HG03064 (cell line): ENCODE results near the gene ITFG1.

Experiments used
- ATAC-seq: cut with Tn5 transposase; IDR thresholded peaks from one replicate; pipeline ENCODE4 v1.9.1; 2021; ENCODE audit warnings: low read depth; ENCODE audit not compliant: unreplicated experiment

ITFG1 gene

DNA sequence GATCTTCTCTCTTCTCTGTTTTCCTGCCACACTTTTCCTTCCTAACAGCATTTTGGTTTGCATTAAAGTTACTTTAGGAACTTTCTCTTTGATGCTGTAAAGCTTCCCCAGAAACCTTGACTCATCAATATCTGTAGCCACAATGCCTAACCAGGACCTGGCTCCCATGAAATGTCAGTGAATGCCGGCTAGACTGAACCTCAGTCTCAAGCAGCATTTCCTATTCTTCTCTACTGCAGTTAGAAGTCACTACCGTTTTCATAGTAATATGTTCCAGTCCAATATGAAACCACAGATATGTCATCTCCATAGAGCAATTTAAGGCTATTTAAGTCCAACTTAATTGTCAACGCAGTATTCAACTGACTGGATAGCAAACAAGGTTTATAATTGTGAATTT, 28.9 kb downstream of the ITFG1 start:
- no peak for ATAC-seq

DNA sequence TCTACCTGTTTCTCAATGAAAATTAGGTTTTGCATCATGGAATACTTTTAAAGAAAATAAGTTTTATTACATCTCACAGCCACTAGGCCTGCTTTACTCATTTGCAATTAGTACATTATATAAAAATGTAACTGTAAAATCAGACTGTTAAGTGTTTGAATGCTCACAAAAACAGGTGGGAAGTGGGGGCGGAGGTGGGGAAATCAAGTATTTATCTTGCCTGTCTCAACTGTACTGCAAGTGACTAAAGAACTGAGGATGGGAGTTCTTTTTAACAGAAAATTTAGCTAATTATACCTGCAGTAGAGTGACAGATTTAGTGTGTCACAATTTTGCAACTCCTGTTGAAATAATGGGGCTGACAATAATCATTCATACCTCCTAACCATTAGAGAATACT, 34.1 kb downstream of the ITFG1 start:
- no peak for ATAC-seq

DNA sequence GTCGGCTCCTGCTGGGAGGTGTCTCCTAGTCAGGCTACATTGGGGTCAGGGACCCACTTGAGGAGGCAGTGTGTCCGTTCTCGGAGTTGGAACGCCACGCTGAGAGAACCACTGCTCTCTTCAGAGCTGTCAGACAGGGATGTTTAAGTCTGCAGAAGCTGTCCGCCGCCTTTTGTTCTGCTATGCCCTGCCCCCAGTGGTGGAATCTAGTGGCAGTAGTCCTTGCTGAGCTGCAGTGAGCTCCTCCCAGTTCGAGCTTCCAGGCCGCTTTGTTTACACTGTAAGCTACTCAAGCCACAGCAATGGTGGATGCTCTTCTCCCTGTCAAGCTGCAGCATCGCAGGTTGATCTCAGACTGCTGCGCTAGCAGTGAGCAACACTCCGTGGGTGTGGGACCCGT, 36.0 kb downstream of the ITFG1 start:
- ATAC-seq = no peak

DNA sequence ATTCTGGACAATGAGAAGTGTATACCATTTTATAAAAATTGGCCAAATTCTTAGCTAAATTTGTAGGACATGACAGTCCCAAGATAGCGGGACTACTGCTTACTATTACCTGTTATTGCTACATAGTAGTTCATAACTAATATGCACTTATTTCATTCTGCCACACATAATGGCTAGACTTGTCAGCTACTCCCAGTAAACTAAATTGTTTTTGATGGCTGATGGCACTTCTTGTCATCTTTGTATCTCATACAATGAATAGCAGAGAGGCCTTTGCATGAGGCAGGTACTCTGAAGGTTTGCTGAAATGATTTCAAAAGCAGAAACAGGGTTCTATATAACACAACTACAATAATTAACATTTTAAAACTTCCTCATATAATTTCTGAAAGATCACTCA, 44.0 kb downstream of the ITFG1 start:
- ATAC-seq = no peak

DNA sequence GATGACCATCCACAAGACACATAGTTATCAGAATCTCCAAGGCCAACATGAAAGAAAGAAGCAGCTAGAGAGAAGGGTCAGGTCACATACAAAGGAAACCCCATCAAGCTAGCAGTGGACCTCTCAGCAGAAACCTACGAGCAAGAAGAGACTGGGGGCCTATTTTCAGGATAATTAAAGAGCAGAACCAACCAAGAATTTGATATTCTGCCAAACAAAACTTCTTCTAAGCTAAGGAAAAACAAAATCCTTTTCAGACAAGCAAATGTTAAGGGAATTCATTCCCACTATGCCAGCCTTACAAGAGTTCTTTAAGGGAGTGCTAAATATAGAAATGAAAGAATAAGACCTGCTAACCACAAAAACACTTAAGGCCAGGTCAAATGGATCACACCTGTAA, 47.8 kb downstream of the ITFG1 start:
- no peak for ATAC-seq

DNA sequence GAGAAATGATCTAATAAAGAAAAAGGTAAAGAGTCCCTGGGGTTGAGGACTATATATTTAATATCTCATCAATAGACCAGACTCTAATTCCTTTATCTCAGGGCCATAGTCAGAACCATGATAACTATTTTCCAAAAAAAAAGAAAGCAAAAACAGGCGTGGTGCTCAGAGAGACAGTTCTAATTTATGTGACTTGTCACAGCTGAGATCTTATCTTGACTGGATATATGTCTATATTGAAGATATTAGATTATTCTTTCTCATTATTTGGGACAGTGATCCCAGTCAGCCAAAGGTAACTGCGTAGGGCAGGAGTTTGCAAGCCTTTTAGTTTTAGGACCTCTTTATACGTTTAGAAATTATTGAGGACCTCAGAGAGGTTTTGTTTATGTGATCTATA, 52.4 kb downstream of the ITFG1 start:
- no peak for ATAC-seq

DNA sequence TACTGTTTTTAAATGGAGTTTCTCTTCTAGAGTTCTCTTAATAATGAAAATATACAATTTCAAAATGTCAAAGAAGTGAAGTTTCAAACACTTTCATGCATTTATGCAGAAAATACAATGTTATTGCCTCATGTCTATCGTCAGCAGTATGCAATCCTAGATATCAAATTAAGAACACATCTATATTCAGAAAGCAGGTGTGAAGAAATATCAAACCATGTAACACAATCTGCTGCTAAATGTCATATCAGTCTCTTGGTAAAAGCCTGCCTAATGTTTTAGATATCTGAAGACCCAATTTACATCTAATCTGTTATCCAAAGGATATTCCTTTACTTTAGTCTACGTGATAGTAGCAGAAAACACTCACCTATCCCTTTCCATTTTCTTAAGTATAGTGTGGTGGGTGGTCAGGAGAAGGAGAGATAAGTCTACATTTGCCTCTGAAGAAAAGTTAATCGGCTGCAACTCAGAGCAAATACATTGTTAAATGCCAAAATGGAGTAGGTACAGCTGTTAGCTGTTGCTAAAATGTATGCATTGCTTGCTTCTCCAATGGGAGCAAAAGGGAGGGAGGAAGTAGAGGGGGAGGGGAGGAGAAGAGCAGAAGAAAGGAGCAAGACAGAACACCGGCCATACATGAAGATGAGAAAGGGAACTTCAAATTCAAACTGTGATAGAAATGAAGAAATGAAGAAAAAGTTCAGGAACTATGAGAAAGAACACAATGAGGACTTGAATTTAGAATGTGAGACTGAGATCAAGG, 64.9 kb downstream of the ITFG1 start:
- ATAC-seq = no peak

DNA sequence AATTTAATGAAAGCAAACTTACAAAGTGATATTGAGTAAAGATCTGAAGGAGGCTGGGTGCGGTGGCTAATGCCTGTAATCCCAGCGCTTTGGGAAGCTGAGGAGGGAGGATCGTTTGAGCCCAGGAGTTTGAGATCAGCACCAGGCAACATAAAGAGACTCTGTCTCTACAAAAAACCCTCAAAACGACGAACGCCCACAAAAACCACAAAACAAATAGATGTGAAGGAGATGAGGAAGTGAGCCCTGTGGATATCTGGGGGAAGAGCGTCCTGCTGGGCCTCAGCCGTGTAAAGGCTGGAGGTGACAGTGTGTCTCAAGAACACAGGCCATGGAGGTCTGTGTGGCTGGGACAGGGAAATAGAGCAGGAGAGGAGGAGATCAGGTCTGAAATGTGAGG, 68.8 kb downstream of the ITFG1 start:
- ATAC-seq = no peak

DNA sequence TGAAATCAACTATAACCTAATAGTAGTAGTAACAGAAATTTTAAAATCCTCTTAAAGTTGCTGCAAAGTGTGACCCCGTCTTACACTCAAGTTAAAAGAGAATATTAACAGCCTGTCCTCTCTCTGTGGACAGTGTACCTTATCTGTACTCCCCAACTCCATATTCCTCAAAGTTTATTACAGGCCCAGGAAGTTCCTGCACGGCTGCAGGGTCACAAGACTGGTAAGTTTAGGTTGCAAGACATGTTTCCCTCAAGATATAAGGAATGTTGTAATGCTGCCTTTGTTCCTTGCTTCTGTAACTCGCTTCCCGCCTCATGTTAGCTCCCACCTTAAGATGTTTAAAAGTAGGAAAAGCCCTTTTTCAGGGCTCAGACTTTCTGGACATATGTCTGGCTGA, 72.2 kb downstream of the ITFG1 start:
- ATAC-seq = no peak

DNA sequence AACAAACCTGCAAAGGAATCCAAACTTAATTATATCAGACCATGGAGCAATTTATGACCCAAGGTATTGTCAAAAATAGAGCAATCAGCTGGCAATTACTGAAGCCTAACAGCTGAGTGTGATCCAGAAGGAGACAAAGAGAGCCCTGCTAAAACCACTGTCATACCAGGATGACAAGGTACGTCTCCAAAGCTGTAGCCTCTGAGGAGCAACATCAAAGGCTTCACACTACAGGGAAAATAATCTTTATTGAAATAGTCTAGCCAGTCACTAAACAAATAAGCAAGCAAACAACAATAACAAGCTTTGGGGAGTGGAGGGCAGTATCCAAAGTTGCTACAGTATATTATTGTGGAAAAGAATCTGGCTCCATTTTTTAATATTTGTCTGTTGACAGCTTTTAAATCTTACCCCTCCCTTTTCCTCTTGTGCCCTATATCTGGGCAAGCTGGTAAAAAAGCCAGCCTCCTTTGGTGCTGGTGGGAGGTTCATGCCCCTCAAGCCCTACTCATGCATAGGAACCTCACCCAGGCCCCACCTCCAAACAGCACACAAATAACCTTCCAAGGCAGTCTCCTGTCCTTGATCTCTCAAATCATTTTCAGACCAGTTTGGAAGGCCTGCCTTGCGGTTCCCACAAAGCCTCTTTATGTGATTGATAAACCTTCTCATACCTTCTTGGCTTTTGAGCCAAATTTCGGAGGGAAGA, 73.7 kb downstream of the ITFG1 start:
- no peak for ATAC-seq

DNA sequence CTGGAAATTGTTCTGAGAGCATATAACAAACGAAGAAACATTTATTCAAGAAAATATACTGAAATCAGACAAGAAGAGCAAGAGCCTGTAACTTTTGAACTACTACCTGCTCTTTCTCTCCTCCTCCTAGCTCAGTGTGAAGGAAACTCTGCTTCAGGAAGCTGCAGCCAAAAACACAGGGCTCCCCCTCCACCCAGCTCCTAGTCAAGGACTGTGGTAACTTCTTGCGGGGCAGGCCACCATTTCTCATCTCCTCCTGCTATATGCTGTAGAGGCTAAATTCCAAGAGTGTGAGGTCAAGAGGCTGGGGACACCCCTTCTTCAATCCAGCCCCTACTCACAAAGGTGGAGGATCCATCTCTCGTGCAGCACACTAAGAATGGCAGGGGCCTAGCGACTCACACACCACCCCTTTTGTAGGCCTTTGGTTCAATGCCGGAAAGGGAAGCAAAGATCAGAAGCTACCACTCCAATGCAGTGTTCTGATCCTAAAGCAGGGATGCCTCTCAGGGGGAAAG, 74.6 kb downstream of the ITFG1 start:
- ATAC-seq = no peak

DNA sequence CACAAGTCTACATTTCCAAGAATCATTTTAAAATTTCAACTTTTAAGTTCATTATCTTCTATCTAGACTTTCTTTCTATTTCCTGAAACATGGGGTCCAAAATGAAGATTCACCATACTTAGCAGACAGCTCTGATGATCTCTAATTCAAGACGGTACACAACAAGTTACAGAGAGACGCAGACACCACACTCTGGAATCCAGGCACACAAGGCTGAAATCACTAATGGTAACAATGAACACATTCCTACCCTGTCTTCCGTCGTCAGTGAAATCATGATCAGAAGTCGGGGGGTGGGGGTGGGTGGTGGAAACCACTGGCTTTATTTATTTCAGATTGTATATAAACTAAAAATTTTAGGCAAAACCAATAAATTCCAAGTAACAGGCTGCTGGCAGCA, 78.5 kb downstream of the ITFG1 start:
- no peak for ATAC-seq

DNA sequence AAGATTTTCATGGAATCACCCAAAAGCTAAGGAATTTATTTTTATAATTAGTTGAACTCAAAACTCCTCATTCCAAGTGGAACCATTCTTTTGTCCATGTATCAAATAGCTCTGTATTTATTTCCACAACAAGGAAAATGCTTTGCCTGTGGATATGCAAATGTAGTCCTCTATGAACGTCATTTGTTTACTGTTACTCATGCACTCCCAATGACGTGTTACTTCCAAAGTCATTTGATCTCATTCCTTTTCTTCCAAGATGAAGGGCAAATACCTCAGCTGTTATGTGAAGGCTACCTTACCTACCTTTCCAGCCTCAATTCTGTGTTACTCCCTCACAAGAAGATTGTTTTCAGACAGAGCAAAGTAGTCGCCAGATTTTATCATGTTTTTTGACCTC, 83.7 kb downstream of the ITFG1 start:
- ATAC-seq = no peak

DNA sequence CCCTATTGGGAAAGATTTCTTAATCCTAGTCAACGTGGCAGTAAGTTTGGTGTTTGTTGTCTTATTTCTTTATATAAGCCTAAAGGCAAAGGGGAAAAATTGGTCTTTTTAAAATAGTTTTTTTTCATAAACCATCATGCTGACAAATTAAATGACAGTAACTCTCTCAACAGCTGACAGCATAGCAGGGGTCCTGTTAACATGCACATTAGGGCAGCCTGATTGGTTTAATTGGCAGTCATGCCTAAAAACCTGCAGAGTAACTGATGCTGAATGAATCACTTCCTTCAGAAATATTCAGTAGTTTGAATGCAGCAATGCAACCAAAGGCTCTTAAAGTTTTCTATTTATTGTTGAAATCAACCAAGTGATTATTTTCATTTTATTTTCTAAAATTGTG, 85.4 kb downstream of the ITFG1 start:
- ATAC-seq = no peak

DNA sequence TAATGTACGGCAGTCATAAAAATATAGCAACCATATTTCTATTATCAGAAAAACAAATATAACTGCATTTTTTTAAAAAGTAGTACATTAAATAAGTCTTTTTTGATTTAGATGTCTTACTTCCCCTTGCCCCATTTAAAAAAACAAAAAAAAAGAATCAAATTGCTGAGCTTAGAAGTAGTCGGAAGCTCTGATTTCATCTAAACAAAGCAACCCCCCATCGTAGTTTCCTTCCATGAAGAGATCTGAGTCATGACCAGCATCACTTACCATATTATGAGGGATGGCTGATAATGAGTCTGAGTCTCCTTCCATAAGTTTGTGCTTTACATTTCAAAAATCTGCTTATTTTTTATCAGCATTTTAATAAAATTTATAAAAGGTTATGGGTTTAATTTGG, 86.2 kb downstream of the ITFG1 start:
- ATAC-seq = no peak

DNA sequence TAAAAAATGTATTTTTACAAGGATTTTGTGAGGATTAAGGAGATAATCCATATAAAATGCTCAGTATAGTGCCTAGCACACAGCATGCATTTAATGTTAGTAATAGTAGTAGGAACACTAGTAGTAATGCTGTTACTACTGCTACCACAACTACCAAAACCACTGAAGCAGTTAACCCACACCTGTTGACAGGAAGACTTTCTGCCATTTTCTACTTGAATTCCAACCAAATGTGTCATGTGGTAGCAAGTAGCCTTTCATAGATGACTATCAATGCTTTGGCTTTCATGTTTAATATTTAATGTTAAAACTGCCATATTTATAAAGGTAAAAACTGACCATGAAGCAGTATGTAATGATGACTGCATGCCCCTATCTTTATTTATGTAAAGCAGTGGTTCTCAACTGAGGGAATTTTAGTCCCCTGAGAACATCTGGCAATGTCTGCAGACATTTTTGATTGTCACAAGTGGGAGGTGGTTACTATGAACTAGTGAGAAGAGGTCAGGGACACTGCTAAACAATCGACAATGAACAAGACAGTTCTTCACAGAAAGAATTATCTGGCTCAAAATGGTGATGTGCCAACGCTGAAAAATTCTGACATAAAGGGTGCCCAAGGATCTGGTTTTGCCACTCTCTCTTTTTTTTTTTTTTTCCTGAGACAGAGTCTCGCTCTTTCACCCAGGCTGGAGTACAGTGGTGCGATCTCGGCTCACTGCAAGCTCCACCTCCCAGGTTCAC, 89.4 kb downstream of the ITFG1 start:
- ATAC-seq = no peak

DNA sequence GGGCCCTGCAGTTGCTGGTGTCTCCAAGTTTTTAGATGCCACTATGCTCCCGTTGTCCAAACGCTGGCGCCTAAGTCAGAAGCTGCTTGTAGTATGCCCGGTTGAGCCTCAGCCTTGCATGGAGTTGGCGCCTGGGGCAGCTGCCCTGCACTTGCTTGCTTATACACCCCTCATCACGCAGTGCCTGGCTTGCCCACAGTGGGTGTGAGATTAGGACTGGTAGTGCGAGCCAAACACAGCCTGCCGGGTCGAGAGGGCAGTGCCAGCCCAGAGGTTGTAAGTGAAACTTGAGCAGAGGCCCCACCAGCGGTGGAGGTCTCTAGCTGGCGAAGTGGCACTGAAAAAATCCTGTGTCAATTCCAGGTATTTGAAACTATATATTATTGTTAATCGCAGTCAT, 90.3 kb downstream of the ITFG1 start:
- ATAC-seq = no peak

DNA sequence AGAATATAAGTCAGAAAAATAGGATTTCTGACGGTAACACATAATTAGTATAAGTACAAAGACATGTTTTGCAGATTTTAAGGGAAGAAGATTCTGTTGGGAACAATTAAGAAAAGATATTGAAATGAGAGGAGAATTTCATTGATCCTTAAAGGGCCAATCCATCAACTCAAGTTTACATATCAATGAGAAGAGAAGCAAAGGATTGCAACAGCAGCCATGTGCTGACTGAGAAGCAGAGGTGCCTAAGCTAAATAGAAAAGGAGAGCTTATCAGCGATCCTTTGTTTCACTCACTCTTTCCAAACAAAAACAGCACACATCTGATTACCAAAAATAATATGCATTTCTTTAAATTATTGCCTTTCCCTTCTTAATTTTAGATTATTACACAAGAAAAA, 94.6 kb downstream of the ITFG1 start:
- ATAC-seq = no peak

DNA sequence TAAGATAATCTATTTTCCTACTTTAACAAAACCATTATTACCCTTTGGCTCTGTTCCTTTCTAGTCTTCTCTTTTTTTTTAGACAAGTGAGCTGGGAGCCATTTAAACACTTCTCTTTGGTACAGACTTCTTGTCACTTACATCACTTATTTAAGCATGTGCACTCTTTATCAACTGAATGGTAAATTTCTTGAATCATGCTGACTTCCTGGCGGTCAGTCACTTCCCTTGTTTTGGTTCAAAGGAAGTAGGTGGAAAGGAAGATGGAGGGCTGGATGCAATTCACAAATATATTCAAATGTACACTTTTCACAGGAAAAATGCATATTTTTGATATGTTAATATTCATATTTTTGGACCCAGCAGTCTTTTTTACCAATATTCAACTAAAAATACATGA, 97.1 kb downstream of the ITFG1 start:
- no peak for ATAC-seq

DNA sequence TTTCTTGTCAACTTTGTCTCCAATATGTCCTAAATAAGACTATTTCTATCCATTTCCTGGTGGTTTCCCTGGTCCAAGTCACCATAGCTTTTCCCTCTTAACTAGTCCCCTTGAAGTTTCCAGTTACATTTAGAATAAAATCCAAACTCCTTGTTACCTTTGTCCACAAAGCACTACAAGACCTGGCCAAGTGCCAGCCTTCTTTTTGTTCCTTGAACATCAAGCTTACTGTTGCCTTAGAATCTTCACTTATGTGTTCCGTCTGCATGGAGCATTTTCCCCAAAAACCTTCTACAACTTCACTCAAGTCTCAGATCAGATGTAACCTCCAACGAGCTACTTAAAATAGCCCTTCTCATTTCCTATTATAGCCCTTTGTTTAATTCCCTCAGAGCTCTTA, 101.4 kb downstream of the ITFG1 start:
- ATAC-seq = no peak

DNA sequence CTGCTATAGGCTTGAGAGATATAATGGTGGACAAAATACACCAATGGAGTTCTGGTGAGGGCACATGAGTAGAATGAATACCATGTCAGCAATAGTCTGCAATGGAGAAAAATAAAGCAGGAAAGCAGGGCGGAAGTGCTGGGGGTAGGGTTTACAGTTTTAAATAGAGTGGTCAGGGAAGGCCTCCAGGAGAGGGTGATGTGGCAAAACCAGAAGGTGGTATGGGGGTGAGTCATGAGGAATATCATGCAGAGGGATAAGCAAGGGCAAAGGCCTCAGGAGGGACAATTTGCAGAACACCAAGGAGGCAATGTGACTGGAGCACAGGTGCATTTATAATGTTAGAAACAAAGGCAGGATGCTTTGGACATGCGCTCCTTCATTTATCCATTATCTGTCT, 102.0 kb downstream of the ITFG1 start:
- no peak for ATAC-seq
